HTERT RPE-1 (cell line): ENCODE results near the gene NSDHL.

Experiments
- in situ Hi-C: fragments of 300-500 bp; cut with MboI; formaldehyde crosslinking; loops from 4 replicates; pipeline ENCODE4 v1.14.3; 2020; ENCODE audit warnings: low sequenced_read_pairs

NSDHL gene

DNA sequence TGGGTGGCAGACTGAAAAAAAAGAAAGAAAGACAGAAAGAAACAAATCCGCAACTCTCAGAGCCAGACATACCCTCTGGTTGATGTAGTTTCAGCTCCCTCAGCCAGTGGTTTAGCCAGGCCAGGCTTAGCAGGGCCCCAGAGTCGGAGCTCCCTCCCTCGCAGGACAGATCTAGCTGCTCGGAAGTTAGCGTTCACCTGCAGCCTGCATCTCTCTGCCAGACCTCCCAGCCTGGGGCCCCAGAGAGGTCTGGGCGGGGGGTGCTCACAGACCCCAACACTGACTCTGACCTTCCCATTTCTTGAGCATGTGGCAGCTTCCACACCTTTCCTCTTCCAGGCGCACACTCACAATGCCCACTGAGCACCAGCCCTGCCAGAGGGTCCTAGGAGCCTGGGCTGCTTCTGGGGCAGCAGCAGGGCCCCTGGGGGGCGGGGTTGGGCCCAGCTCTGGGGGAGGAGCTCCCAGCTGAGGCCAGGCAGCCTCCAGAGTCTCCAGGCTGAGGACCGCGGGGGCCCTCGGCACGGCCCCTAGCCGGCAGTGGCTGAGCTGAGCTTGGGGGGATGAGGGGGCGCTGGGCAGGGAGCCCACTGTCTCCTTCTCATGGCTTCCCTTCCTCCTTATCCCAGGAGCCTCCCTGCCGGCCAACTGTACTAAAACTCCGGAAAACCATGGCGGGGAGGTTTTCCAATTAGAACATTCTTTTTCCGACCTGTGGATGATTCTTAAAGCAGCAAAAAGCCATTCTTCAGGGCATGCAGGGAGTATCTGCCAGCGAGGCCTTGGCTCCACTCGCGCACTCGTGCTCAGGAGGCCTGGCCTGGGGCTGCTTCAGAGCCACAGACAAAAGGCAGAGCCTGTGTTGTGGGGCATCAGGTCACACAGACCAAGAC lies 62.4 kb downstream of the NSDHL start:
- in situ Hi-C loops = no loop called here

DNA sequence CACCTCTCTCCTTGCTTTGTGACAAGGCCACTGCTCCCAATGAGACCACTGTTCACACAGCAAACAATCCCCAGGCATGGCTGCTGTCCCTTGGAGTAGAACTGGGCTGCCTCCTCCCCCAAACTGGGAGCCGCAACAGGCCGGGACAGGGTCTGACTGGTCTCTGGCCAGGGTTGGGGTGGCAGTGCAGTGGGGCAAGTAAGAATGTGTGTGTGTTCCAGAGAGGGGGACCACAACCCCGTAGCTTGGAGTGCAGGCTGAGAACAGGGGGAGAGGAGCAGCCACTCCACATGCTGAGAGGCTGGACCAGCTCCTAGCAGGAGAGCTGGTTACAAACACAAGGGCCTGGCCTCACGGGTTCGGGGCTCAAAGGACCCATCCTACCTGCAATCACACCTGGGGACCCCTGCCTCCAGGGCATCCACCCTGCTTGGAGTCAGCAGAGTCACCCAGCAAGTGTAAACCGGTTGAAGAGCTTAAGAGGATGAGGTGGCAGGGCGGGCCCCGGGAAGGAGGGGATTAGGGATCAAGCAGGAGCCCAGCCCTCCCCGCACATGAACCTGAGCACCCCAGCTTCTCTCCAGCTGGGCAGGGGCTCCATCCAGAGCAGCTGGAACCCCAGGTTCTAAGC lies 63.2 kb downstream of the NSDHL start:
- in situ Hi-C loops = no loop called here

DNA sequence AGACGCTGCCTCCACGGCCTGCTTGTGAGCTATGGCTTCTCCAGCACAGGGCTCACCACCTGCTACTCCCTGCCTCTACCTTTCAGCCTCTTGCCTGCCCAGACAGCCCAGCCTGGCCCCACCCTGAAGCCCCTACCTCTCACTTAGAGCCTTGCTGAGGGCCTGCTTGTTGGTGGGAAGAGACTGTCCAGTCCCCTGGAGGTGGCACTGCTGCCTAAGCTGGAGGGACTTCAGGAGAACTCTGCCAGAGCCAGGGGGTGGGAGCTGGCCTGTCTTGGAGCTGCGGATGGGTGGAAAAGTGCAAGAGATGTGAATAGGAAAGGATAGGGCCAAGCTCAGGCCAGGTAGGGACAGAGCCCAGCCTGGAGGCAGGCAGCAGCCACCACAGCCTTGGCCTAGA lies 64.3 kb downstream of the NSDHL start:
- in situ Hi-C loops = no loop called here

DNA sequence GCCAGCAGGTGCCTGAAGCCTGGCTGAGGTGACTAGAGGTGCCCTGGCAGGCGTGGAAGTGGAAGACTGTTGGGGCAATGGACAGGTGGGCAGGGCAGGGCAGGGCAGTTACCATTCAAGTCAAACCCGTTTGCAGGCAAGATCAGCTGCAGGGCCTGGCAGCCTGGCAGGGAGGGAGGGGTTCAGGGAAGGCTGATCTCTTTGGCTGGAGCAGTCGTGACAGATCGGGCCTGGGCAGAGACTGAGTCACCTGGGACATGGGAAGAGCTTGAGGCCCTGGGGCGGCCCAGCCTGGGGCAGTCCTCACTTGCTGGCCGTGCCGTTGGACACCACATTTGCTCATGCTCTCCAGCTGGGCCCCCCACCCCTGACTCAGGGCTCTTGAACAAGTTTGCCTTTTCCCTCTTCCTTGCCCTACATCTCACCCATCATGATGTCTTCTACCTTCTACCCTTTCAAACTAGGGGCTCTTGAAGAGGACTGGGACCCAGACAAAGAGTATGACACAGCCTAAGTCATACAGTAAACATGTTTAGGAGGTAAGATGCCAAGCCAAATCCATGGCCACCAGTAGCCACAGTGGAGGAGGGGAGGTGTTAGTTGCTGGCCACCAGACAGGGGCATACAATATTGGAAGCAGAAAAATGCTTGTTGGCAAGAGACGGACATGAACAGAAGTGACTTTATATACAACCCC lies 65.0 kb downstream of the NSDHL start:
- in situ Hi-C loops = no loop called here

DNA sequence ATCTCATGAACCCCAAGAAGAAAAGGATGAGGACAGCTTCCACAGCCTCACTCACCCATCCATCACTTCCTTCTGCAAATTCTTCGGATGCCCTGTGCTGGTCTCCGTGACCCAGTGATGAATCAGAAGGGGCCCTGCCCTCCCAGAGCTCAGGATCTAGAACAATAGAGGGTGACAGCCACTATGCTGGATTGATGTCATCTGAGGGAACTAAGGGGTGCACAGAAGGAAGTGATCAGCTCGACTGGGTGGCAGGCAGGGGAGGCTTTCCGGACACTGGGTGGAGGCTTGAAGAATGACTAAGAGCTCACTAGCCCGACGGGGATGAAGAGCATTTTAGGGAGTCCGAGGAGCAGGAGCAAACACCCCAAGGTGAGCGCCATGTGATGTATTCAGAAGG lies 65.6 kb downstream of the NSDHL start:
- in situ Hi-C loops = no loop called here

DNA sequence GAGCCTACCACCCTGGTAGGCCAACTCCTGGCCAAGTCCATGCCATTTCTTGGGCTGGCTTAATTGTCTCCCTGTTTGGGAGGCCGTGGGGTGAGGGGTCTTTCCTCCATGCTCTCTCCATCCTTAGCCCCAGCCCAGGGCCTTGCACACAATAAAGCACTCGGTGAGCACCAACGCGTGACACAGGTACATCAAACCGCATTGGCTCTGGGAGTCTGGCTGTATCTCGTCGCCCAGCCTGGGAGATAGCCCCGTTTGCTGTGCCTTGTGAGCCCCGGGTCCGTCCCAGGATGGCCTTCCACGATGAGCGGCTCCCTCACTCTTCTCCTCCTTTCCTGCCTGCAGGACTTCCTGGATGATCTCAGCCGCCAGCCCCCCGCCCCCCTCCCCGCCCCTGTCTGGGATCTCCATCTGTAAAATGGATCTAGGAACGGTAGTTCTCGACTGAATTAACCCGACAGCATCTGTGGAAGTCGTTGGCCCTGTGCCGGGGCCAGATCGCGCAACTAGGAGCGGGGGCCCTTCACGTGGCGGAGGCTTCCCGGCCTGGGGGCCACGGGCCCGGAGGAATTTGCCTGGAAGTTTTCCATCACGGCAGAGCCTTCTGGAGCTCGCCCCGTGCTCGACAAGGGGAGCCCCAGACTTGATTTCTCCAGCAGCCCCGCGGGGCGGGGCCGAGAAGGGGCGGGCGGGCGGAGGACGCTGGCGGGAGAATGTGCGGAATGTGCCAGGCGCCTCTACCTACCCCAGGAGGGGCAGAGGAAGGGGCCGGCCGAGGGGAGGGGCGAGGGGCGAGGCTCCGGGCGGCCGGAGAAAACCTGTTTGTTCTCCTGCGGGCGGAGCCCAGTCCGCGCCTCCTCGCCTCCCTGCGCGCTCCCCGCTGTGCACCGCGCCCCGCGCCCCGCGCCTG lies 66.6 kb downstream of the NSDHL start, which contains the start of gene ZNF185:
Gene ZNF185, plus strand, starts transcription at position 846 of the 910 bp plus-strand sequence. CDS start 16,423 bp downstream, outside the sequence.
- in situ Hi-C loops = no loop called here

DNA sequence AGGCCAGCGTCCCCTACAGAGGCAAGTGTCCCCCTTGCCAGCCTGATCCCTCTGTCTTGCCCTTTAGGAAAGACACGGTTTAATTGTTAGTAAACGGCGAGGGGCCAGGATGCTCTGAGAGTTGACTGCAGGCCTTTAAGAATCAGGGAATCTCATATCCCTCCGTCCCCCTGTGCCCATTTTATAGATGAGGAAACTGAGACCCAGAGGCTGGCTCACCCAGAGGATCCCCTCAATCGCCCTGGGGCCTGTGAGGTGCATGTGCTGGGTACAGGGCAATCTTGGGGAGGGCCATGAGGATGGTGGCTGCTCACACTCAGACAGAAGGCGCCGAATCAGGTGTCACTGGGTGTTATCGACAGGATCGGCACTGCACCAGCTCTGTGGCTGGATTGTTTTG lies 67.6 kb downstream of the NSDHL start:
- in situ Hi-C loops = no loop called here

DNA sequence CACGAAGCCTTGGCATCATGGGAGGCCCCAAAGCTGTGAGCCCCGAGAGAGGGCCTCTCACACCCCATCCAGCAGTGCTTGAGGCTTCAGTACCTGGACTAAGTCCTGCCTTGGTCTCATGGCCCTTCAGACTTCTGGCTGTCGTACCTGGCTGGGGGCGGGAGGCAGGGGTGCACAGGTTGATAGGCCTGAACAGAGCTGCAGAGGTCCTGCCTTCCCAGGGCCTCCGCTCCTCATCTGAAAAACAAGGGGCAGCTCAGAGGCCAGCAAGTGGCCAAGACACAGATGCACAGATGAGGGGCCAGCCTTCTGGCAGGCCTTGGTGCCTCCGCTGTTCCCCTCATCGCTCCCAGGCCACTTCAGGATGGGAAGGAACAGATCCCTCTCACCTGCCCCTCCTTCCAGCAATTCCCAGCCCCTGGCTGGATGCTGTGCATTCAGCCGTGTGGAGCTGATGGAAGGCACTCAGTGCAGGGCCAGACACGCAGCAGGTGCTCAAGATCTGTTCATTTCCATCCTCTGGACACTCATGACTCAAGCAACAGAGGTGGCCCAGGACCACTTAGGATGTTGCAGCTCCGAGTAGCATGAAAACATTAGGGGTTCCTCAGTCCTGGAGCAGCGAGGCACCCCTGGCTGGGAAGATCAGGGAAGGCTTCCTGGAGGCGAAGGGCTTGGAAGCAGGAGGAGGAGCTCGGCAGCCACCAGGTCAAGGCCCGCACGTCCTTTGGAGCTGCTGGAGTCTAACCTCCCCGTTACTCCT lies 68.4 kb downstream of the NSDHL start:
- in situ Hi-C loops = no loop called here

DNA sequence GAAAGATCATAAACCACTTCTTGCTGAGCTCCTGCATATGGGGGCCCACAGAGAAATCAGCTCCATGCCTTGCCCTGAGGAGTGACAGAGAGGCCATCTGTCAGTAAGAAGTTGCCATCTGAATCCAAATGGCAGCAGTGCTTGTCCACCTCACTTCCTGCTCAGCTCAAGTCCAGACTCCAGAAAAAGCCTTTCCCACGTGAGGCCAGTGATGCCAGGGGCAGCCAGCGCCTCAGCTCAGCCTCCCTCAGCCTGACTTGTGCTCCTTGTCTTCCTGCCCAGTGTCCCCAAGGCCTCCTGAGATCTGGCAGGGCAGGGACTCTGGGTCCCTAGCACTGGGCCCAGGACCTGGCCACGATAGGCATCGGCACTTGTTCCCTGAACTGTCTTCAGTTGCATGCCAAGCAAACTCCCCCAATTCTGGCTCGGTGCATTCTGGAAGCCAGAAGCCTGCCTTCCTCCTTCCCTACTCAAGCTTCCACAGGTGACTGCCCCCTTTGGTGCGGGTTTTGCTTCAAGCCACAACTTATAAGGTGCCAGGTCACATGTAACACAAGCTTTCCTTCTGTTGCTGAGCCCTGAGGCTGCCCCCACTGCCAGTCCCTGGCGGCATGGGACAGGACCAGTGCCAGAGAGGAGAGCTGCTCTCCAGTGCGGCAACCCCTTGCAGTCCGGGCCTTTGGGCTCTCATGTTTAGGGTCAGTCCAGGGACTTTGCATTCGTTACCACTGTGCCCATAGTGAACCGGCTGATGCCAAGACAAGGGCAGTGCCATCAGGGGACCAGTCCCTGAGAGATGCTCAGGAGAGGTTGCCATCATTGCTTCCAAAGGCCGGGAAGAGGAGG lies 69.2 kb downstream of the NSDHL start:
- in situ Hi-C loops = no loop called here

DNA sequence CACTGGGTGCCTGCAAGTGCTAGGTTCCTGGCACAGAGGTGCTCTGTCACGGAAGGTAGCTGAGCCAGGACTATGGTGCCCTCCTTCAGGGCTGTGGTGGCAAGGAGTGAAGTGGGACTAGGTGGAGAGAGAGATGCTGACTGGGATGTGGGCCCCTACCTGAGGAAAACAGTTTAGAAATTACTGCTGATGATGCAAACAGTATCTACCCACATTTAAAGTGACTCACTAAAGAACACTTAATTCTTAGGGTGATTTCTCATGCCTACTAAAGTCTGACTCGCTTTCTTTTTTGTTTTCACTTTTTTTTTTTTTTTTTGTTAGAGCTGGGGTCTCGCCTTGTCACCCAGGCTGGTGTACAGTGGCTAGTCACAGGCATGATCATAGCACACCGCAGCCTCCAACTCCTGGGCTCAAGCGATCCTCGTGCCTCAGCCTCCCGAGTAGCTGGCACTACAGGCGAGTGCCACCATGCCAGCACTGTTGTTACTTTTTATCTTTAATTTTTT lies 70.1 kb downstream of the NSDHL start:
- in situ Hi-C loops = no loop called here

DNA sequence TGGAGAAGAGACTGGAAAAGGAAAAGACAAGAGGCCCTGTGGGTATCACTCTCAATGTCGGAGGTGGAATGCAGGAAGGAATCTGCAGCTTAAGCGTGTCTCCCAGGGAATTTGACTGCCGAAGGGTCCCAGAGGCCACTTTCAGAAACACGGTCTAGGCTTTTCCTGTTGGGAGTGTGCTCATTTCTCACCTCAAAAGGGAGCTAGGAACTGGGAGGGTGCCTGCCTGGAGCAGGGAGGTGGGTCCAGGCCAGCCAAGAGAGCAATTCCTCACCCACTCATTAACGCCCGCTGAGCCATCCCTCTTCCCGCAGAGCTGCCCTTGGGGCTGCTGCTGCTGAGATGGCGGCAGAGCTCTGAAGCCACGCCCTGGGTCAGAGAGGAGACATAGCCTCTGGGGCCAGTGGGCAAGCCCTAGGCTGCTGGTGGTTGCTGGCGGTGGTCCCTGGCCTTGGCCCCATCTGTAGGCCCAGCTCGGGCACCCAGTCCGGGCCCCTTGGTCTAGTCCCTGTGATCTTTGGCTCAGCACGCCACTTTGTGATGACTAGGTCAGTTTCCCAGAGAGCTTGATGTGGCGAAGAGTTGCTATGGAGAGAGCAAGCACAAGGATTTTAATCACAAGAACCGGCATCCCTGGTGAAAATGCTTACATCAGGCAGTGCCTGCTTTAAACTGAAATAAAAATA lies 71.1 kb downstream of the NSDHL start:
- in situ Hi-C loops = no loop called here

DNA sequence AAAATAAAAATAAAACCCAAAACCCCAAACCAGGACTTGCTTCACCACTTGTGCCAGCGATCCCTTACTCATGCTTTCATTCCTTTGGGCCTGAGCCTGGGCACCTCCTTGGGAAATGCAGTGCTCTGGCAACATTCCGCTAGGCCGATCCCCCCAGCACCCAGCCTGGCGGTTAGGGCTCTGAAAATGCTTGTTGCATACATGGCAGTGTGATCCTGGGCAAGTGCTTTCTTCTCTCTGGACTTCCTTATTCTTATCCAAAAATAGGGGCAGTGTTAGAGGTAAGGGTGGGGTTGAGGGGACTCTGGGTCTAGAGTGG lies 71.6 kb downstream of the NSDHL start:
- in situ Hi-C loops = no loop called here

DNA sequence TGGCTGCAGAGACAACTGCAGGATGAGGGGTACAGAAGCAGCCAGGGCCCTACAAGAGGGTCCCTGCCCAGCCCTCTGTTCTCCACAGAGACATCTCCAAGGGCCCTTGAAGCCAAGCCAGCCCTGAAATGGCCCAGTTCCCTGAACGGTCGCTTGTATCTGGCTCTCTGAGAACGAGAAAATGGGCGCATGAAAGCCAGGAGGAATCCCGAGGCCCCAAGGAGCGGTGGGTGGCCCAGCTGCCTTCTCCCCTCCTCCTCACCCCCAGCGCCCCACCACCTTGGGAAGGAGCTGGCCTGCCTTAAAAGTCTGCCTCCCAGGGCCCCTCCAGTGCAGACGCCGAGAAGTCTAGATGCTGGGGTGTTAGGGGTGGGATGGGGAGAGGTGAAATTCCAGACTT lies 72.7 kb downstream of the NSDHL start:
- in situ Hi-C loops = no loop called here

DNA sequence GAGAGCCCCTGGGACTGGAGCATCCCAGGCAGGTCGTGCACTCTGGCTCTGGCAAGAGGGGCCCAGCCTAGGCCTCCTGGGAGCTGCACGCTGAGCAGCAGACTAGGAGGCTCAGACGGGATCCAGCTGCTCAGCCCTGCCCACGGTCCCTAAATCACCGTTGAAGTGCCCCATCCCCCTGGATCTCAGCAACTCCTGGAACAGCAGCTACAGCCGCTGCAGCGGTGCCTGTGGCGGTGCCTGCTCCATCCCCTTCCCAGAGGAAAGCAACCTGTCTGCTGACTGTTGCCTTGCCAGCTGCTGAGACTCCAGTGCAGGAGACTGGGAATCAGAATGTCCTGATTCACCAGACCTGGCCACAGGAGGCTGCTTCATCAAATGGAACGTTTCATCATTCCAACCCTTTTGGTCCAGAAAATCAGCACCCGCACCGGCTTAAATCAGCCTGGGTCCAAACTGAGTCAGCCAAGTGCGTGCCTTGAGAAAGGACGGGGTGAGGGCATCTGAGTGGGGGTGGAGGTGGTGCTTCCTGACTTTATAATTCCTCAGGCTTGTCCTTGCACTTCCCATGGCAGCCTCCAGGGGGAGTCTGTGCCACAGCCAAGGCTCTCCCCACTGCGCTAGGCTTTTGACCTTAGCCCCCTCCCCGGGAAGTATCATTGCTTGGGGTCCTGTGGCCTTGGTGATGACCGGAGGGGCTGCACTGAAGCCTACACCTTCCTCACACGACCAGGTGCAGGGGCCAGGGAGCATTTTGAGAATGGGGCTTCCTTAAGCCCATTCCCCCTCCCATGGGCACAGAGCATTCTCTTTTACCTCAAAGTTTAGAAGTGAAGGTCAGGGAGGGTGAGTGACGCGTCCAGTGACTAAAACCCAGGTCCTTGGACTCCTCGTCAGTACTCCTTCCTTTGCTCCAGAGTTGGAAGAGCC lies 73.6 kb downstream of the NSDHL start:
- in situ Hi-C loops = no loop called here

DNA sequence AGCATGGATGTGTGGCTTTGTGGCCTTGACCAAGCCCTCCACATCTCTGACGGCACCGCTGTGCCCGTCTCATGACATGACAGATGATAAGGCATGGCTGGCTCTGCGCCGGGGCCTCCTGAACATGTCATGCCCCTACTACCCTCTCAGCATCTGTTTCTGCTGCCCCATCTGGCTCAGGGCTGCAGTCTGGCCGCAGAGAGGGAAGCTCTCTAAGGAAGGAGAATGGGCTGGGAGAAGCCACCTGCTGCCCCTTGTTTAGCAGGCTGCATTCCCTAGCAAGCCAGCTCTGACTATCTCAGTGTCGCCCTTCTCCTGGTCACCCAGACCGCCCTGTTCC lies 74.2 kb downstream of the NSDHL start:
- in situ Hi-C loops = no loop called here

DNA sequence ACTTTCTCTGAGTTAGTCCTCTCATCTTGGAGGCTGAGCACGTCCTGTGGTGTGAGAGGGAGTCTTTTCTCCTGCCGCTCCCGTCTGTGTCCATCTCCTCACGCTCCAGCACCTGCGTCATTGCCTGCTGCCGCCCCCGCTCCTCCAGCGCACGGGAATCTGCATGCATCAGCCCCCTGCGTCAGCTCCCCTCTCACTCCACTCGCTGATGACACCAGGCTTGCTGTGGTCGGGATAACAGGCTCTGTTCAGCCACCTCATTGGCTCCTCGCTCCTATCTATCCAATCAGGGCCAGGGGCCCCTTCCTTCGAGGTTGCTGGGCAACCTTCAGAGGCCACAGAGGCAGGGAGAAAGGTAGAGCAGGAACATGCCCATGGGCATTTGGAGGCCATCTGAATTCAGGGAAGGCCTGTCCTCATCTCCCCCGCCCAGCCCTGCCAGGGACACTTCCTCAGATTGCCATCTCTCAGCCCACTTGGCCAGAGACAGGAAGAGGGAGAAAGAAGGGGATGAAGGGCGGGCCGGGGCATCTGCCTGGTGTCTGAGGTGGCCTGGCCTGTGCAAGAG lies 76.3 kb downstream of the NSDHL start:
- in situ Hi-C loops = no loop called here

DNA sequence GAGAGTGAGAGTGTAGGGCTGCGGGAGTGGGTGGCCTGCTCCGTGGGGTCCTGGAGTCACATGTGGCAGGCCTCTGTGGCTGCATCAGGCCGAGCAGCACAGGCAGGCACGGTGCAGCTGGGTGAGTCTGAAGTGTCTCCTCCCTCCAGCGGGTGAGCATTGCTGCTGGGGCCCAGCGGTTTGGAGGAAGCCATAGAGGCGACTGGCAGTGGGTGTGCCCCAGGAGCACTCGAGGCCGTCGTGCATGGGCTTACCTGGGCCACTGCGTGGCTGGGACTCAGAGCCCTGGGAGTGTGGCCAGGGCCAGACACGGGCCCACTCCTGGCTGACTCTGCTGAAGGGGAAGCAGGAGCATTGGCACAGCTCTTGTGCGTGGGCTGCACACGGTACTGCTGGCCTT lies 77.6 kb downstream of the NSDHL start:
- in situ Hi-C loops = no loop called here
